ENCODE measurements around the gene RPN2.
A peak's percentile ranks its signal among the peaks of the same experiment; 100 is the strongest.

Gene RPN2

GRCh38 chr20:37266940-37267666 is 88.0 kb downstream of the RPN2 start:
- DNase-seq (ENCODE audit: low read depth, low spot score), result no peak

DNA sequence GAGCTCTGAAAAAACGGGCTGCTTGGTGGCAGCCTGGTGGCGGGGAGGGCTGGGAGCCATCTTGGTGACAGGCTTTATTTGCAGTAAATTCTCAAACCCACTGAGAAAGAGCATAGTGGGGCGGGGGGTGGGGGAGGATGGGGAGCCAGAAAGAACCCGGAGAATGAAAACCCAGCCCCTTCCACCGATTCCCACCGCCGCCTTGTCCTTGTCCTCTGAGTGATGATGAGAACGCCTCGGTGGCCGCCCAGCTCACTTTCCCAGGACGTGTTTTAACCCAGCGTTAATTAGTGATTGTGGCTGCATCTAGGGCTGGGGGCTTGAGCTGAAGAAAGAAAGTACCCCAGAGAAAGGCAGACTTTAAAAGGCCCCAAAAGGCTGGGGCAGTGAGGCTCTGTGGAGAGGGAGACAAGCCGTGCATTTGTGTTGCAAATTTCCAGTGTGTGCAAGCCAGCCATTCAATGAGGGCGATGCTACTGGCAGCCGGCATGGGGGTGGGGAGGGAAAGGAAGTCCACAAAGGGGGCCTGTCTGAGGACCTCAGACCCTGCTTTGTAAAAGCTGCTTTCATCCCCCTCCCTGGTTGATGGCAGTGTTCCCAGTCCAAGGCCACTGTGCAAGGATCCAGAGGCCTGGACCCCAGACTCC is 88.7 kb downstream of the RPN2 start:
- no peak for DNase-seq (ENCODE audit: low read depth, low spot score)

DNA sequence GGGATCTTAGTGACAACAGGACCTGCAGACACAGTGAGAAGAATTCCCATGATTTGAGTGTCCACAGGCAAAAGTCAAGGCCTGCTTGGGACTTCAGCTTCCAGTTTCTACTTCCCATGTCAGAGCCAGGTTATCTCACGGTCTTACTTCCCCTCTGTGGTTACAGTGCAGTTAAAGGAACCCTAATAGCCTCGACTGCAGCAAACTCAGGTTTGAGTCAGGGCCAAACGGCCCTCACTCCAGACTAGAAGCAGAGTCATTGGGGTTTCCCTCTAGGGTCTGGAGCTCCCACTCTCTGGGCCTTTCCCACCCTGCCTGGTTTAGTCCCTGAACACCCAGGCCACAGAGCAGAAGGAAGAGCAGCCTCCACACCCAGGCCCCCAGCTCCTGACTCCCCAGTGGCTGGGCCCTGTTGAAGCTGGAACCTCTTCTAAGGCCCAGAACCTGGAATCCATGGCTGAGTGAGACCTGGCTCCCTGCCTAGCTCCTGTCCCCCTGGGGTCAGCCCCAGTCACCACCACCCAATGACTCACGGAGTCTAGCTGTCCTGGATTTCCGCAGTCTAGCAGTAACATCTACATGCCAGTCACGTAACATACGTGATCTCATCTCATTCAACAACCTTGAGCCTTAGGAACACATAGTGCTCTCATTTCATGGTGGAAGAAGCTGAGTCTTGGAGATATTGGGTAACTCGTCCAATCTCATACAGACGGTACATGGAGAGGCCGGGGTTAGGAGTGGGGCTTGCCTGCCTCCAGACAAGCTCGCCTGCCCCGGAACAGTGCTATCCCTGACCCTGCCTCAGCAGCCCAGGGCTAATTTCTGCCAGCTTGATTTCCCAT is 91.7 kb downstream of the RPN2 start:
- no peak for DNase-seq (ENCODE audit: low read depth, low spot score)

DNA sequence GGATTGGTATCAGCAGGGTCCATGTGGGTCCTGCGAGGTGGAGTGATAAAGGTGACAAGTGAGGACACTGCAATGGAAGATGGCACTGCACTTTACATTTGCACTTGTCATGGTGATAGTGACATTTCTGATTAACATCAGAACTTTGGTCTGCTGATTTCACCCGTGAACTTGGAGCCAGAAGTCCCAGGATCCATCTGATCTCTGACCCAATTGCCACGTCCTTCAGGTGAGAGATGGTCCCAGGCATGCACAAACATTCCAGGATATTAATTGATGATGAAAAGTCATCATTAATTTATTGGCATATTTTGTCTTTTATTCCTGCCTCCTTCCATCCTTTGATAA is 92.3 kb downstream of the RPN2 start:
- DNase-seq (ENCODE audit: low read depth, low spot score), result no peak

- no peak for DNase-seq (ENCODE audit: low read depth, low spot score)
Measured at GRCh38 chr20:37273988-37274387, 94.9 kb downstream of the RPN2 start.

GRCh38 chr20:37274851-37275524 is 95.9 kb downstream of the RPN2 start:
- DNase-seq (ENCODE audit: low read depth, low spot score), result no peak

GRCh38 chr20:37276494-37277252 is 97.5 kb downstream of the RPN2 start:
- peak; percentile 88 for DNase-seq (ENCODE audit: low read depth, low spot score)

DNA sequence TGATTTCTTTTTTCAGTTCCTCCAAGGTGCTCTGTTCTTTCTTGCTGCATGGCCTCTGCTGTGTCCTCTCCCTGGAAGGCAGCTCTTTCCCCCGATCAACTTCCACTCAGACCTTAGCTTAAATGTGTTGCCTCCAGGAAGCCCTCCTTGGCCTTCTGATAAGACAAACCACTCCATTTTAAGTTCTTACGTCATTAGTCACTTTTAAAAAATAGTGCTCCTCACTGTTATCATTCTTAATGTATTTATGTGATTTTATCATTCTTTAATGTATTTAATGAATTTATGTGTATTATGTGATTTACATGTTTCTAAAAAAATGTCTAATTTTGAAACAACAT is 98.1 kb downstream of the RPN2 start:
- no peak for DNase-seq (ENCODE audit: low read depth, low spot score)

- DNase-seq (ENCODE audit: low read depth, low spot score), result no peak
Measured at GRCh38 chr20:37278966-37279590, 99.9 kb downstream of the RPN2 start.

DNA sequence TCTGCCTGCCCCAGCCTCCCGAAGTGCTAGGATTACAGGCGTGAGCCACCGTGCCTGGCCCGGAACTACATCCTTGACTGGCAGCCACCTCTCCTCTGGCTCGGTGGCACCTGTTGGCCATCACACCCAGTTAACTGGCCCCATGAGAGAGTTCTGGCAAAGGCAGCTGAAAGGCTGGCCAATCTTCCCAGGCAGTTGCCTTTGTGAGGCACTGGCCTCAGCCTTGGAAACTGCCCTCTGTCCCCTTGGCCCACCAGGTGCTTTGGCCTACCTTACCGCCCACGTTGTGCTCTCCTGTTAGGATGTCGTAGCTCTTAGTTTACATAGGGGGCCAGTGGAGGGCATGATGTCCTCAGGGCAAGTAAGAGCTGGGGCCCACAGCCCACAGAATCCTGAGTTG is 100.7 kb downstream of the RPN2 start:
- DNase-seq (ENCODE audit: low read depth, low spot score), result no peak

DNA sequence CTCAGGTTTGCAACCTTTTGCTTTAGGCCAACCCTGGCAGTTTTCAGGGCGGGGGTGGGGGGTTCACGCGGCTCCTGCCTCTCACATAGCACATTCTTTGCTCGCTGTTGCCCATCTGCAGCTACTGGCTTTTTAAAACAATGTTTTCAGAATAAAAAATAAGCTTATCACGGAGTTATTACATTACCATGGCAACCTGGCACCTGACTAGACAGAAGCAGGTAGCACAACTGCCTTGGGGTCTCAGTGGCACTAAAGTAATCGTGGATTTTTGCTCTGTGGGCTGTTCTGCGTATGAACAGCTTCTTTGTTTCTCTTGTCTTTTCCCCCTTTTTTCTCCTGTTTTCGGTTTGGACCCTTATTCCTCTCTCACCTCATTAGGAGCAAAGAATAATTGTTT is 101.3 kb downstream of the RPN2 start:
- no peak for DNase-seq (ENCODE audit: low read depth, low spot score)

GRCh38 chr20:37282556-37282955 is 103.4 kb downstream of the RPN2 start:
- no peak for DNase-seq (ENCODE audit: low read depth, low spot score)

- no peak for DNase-seq (ENCODE audit: low read depth, low spot score)
Measured at GRCh38 chr20:37283530-37284195, 104.5 kb downstream of the RPN2 start.

- DNase-seq (ENCODE audit: low read depth, low spot score), result no peak
Measured at GRCh38 chr20:37284691-37285161, 105.6 kb downstream of the RPN2 start.

DNA sequence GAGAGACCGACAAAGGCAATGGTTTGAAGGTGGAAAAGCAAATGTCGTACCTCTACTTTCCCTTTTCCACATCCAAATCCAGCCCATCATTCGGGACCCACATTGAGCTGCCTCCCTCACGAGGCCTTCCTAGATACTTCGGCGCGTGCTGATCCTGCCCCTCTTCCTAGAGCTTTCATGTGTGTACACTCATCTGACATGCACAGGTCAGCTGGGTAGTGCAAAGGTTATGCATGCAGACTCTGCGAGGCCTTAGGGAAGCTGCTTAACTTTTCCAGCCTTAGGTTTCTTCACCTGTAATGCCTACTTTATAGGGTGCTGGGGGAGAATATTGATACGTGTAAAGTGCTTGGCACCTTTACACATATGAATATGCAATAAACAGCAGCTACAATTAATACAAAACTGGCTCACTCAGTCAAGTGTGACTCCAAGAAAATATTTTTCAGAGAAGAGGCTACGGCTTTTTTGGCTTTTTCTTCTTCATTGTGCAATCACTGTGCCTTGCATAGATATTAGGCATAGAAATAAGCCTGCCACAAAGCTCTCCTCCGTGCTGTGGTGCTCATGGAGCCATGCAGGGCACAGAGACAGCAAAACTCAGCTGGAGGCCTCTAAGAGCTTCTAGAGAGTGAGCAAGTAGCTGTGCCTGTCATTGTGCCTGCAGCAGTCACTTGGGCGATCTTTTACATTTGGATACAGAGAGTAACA is 106.7 kb downstream of the RPN2 start:
- DNase-seq (ENCODE audit: low read depth, low spot score), result no peak

DNA sequence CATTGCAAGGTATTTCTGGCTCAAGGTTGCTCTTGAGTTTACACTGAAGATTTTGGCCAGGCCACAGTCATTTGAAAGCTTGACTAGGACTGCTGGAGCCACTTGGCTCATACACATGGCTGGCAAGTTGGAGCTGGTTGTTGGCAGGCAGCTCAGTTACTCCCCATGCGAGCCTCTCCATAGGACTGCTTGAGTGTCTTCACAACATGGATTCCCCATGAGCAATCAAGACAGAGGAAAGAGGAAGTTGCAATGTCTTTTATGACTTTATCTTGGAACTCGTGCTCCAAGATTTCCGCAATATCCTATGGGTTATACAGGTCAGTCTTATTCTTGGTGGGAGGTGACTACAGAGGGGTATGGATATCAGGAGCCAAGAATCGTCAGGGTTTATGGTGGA is 109.0 kb downstream of the RPN2 start:
- no peak for DNase-seq (ENCODE audit: low read depth, low spot score)

- DNase-seq (ENCODE audit: low read depth, low spot score), result no peak
Measured at GRCh38 chr20:37290158-37290810, 111.2 kb downstream of the RPN2 start.
